BLaER1 (cell line): ENCODE results near the gene CHRNB2.

ENCODE experiments used
- H3K27ac ChIP-seq: shearing (Covaris generic); formaldehyde crosslinking; 2 replicates; pipeline ENCODE4 v1.8.1; 2022
- H3K27me3 ChIP-seq: shearing (Covaris generic); formaldehyde crosslinking; 2 replicates; pipeline ENCODE4 v1.8.1; 2022
- H3K36me3 ChIP-seq: shearing (Covaris generic); formaldehyde crosslinking; 2 replicates; pipeline ENCODE4 v1.8.1; 2022
- H3K4me1 ChIP-seq: shearing (Covaris generic); formaldehyde crosslinking; 2 replicates; pipeline ENCODE4 v1.8.1; 2022
- H3K4me2 ChIP-seq: shearing (Covaris generic); formaldehyde crosslinking; 2 replicates; pipeline ENCODE4 v1.8.1; 2022
- H3K4me3 ChIP-seq: shearing (Covaris generic); formaldehyde crosslinking; 2 replicates; pipeline ENCODE4 v1.8.1; 2022
- H3K9ac ChIP-seq: shearing (Covaris generic); formaldehyde crosslinking; 2 replicates; pipeline ENCODE4 v1.8.1; 2022
- H3K9me3 ChIP-seq: shearing (Covaris generic); formaldehyde crosslinking; 2 replicates; pipeline ENCODE4 v1.8.1; 2022
- H4K20me1 ChIP-seq: shearing (Covaris generic); formaldehyde crosslinking; 2 replicates; pipeline ENCODE4 v1.8.1; 2022
- Cebpa-rat ChIP-seq: shearing (Covaris generic); IDR thresholded peaks from 2 replicates; pipeline ENCODE4 v1.8.1; 2022

Gene CHRNB2

DNA sequence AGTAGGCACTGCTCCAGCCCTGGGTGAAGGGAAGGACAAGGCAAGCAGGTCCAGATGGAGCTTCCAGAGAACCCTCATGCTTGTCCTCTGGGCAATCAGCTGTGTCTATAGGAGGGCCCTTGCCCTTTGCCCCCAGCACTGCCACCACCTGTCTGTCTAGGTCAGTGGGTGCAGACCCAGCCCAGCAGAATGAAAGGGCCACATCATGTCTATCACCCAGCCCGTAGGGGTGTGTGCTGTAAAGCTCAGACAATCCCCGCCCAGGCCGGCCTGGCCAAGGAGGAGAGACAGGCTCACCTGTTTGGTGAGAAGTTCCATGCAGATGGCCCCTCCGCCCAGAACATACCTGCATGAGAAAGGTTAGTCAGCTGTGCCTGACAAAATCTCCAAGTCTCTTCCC, 16.1 kb upstream of the CHRNB2 start:
- no peak overlapping the region for H3K4me2 ChIP-seq

DNA sequence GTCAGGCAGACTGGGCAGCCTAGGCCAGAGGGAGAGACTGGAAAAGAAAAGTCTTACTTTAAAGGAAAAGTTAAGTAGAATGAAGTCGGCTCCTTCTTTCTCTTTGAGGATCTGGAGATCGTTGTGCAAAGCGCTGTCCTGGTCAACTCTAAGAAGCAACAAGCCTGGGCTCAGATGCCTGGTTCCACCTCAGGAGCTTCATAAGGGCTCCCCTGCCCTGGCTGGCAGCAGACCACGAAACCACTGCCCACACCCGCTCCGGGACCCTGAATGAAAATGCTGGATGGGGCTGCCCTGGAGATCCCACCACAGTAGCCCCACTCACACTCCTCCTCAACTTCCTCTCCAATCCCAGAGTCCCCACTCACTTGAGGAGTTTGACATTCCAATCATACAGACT, 15.5 kb upstream of the CHRNB2 start:
- Histone ChIP-seq H3K9ac (no peak overlapping the region), H3K4me3 (no peak overlapping the region), H3K9me3 (no peaks in the 10 kb centered on the region), H3K27me3 (no peaks in the 10 kb centered on the region), H4K20me1 (peaks cover 91% of the 10 kb centered on the region), H3K36me3 (peaks cover 87% of the 10 kb centered on the region), H3K27ac (no peak overlapping the region), H3K4me2 (no peak overlapping the region), H3K4me1 (peaks cover 17% of the 10 kb centered on the region)
- no peak for TF ChIP-seq Cebpa-rat

More for the DNA sequence above, 16.1 kb upstream of the CHRNB2 start:
- H3K4me3 ChIP-seq, result no peak overlapping the region
- H4K20me1 ChIP-seq, result peaks cover 86% of the 10 kb centered on the region
- TF ChIP-seq Cebpa-rat, result no peak
- H3K9ac ChIP-seq, result no peak overlapping the region
- no peaks in the 10 kb centered on the region for H3K27me3 ChIP-seq
- H3K4me1 ChIP-seq, result peaks cover 11% of the 10 kb centered on the region
- no peaks in the 10 kb centered on the region for H3K9me3 ChIP-seq
- H3K36me3 ChIP-seq, result peaks cover 85% of the 10 kb centered on the region
- H3K27ac ChIP-seq, result no peak overlapping the region

- Histone ChIP-seq H3K9me3 (no peaks in the 10 kb centered on the region), H3K27me3 (no peaks in the 10 kb centered on the region), H4K20me1 (peaks cover 92% of the 10 kb centered on the region), H3K36me3 (peaks cover 83% of the 10 kb centered on the region), H3K4me1 (peaks cover 25% of the 10 kb centered on the region), H3K4me3 (no peak overlapping the region), H3K9ac (no peak overlapping the region), H3K4me2 (no peak overlapping the region), H3K27ac (no peak overlapping the region)
- no peak for TF ChIP-seq Cebpa-rat
Observed at GRCh38 chr1:154553056-154554030, 14.2 kb upstream of the CHRNB2 start.

GRCh38 chr1:154556422-154556821, 11.2 kb upstream of the CHRNB2 start:
- H3K4me3 ChIP-seq, result peak overlapping the region; percentile 86

DNA sequence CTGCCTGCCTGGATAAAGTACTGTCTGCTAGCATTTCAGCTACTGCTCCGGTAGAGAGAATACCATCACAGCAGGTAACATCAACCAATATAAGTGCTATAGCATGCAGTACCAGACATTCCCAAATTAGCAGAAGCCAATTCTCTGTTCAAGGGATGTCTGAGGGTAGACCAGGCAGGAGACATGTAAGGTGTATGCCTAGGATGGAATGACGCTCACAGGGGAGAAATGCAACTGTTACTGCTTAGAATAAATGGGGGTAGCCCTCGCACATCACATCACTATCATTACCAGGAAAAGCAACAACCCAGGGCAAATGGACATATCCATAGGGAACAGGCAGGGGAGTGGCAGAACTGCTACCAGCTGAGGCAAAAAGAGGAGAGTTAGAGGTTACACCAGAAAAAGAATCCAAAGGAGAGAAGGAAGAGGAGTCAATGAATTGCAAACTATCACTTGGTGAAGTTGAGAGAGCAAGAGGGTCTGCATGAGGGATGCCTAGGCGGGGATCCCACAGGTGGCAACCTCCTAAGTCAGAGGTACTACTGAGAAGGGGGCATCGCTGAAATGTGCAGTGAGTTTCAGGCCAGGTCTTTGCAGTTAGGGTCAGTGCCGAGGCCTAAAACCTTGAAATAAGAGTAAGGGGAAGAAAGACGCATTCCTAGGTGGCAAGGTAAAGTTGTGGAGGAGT, 10.2 kb upstream of the CHRNB2 start:
- peak overlapping the region; percentile 91 for H3K27ac ChIP-seq
- TF ChIP-seq Cebpa-rat, result no peak

More at GRCh38 chr1:154556422-154556821, 11.2 kb upstream of the CHRNB2 start:
- Histone ChIP-seq H3K27ac (peak overlapping the region; percentile 49; the same call in 1 of the 2 replicates), H3K4me2 (peak overlapping the region; percentile 99), H3K36me3 (peaks cover 52% of the 10 kb centered on the region), H3K9ac (peak overlapping the region; percentile 95), H4K20me1 (peaks cover 61% of the 10 kb centered on the region), H3K4me1 (peaks cover 39% of the 10 kb centered on the region), H3K27me3 (no peaks in the 10 kb centered on the region), H3K9me3 (no peaks in the 10 kb centered on the region)
- no peak for TF ChIP-seq Cebpa-rat

DNA sequence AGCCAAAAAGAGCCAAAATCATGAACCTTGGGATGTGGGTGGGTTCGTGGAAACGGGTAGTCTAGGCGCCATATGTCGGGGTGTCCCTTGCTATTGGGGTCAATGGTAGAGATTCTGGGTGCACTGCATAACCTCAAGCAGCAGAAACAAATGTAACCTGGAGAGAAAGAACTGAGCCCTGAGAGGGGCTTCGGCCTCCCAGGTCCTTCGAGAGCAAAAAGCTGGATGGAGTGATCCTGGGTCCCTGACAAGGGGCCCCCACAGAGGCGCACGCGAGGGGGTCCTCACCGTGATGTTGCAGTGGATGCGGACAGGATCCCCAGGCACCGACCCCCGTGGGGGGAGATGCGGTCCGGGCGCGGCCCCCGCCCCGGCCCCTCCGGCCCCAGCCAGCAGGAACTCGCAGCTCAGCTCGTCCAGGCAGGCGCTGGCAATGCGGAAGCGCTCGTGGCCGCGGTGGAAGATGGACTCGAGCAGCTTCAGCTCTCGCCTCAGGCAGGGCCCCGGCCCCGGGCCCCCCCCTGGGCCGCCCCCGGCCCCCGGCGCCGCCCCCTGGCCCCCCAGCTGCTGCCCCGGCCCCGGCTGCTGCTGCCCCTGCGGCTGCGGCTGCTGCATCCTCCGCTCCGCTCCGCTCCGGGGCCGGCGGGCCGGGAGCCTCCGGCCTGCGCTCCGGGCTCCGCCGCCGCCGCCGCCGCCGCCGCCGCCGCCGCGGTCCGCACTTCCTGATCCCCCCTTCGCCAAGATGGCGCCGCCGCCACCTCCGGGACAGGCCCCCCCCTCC, 9.4 kb upstream of the CHRNB2 start, which contains the start of gene UBE2Q1:
Gene UBE2Q1, minus strand, starts transcription at position 724 of the 781 bp plus-strand sequence. Its CDS starts 109 bp downstream, at position 615.
- no peak for TF ChIP-seq Cebpa-rat
- H3K9me3 ChIP-seq, result no peaks in the 10 kb centered on the region
- H3K9ac ChIP-seq, result peak within 1 kb of the TSS; percentile 95
- H4K20me1 ChIP-seq, result peaks cover 44% of the 10 kb centered on the region
- H3K4me2 ChIP-seq, result peak within 1 kb of the TSS; percentile 99
- H3K27me3 ChIP-seq, result no peaks in the 10 kb centered on the region
- H3K4me1 ChIP-seq, result peaks cover 39% of the 10 kb centered on the region
- peak within 1 kb of the TSS; percentile 86 for H3K4me3 ChIP-seq
- peaks cover 35% of the 10 kb centered on the region for H3K36me3 ChIP-seq
- peak within 1 kb of the TSS; percentile 91 for H3K27ac ChIP-seq

More for the DNA sequence above, 10.2 kb upstream of the CHRNB2 start:
- Histone ChIP-seq H3K4me3 (peak overlapping the region; percentile 86), H3K9me3 (no peaks in the 10 kb centered on the region), H3K4me1 (peaks cover 39% of the 10 kb centered on the region), H3K36me3 (peaks cover 42% of the 10 kb centered on the region), H3K27me3 (no peaks in the 10 kb centered on the region), H3K4me2 (peak overlapping the region; percentile 99), H4K20me1 (peaks cover 52% of the 10 kb centered on the region), H3K9ac (peak overlapping the region; percentile 95)

- Histone ChIP-seq H3K4me1 (peaks cover 39% of the 10 kb centered on the region), H4K20me1 (peaks cover 37% of the 10 kb centered on the region), H3K27me3 (no peaks in the 10 kb centered on the region), H3K4me2 (peak overlapping the region; percentile 92), H3K9me3 (no peaks in the 10 kb centered on the region), H3K36me3 (peaks cover 27% of the 10 kb centered on the region), H3K27ac (peak overlapping the region; percentile 91), H3K9ac (peak overlapping the region; percentile 95), H3K4me3 (peak overlapping the region; percentile 86)
- TF ChIP-seq Cebpa-rat, result no peak
Observed at GRCh38 chr1:154558720-154559465, 8.7 kb upstream of the CHRNB2 start.

- H3K9ac ChIP-seq, result peak overlapping the region; percentile 85
Observed at GRCh38 chr1:154559466-154560044, 8.0 kb upstream of the CHRNB2 start.

More at GRCh38 chr1:154559466-154560044, 8.0 kb upstream of the CHRNB2 start:
- Histone ChIP-seq H3K4me3 (peak overlapping the region; percentile 86), H3K9me3 (no peaks in the 10 kb centered on the region), H3K4me1 (peaks cover 39% of the 10 kb centered on the region), H3K36me3 (peaks cover 20% of the 10 kb centered on the region), H3K27ac (peak overlapping the region; percentile 91), H3K4me2 (peak overlapping the region; percentile 92), H4K20me1 (peaks cover 33% of the 10 kb centered on the region), H3K27me3 (no peaks in the 10 kb centered on the region)
- no peak for TF ChIP-seq Cebpa-rat
